SU-DHL-6 (cell line): ENCODE results near the gene GRID1.

Experiments
- CTCF ChIP-seq: fragments of 200-600 bp; sonication (generic); IDR thresholded peaks from one replicate; pipeline ENCODE4 v1.5.1; 2017; ENCODE audit warnings: antibody characterized with exemption, mild to moderate bottlenecking, low read length, moderate library complexity; ENCODE audit not compliant: insufficient read depth, poor library complexity, severe bottlenecking
- EZH2phosphoT487 ChIP-seq: fragments of 200-600 bp; sonication (generic), shearing (Covaris generic); conservative IDR thresholded peaks from 2 replicates; pipeline ENCODE4 v1.6.1; 2018; ENCODE audit warnings: mild to moderate bottlenecking, antibody characterized with exemption, low read length, moderate library complexity, mixed read lengths

GRCh38 chr10:85600026-85600743, 766.4 kb downstream of the GRID1 start:
- no peak for TF ChIP-seq CTCF
- TF ChIP-seq EZH2phosphoT487: no peak
